Islet of Langerhans (tissue), 1 donor: ENCODE data around the gene TNK1.

Experiments
- FAIRE-seq: peaks from one replicate; lab custom pipeline; 2011; peaks lifted over from hg19 to GRCh38; lab: Jason Lieb, UNC

The TNK1 gene

GRCh38 chr17:7392696-7393612 lies 12.1 kb downstream of the TNK1 start:
- no peak for FAIRE-seq

GRCh38 chr17:7393613-7394451 lies 12.9 kb downstream of the TNK1 start:
- no peak for FAIRE-seq

GRCh38 chr17:7394452-7395191 lies 13.7 kb downstream of the TNK1 start, which contains the start of gene PLSCR3:
PLSCR3 (minus strand) TSS chr17:7394525; CDS start chr17:7394110, 415 bp downstream.
- FAIRE-seq = no peak

DNA sequence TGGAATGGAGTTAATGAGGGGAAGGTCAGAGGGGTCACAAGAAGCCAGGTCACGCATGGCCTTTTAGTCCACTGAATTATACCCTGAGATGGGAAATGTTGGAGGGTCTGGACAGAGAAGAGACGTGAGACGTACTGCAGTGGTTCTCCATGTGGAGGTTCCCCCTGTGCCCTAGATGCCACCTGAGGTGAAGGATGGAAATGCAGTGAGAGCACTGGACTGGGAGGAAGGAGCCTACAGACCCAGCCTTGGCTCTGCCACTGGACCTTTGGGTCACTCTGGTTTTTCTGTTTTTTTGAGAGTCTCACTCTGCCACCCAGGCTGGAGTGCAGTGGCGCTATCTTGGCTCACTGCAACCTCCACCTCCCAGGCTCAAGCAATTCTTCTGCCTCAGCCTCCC lies 15.3 kb downstream of the TNK1 start:
- FAIRE-seq = no peak

GRCh38 chr17:7398612-7399011 lies 17.7 kb downstream of the TNK1 start:
- no peak for FAIRE-seq

- no peak for FAIRE-seq
These were observed 22.3 kb downstream of the TNK1 start for GRCh38 chr17:7403043-7403726.

DNA sequence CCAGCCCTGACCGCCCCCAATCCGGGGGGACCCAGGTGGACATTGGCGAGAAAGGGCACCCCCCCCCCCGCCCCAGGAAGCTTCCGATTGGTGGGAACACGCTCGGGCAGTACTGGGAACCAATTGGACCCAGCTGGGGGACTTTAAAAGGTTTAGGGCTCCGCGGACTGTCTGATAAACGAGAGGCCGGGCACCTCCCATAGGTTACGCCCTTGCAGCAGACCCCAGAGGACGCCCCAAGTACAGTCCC lies 22.8 kb downstream of the TNK1 start:
- FAIRE-seq = no peak

- peak; percentile 99 for FAIRE-seq
These were observed 23.3 kb downstream of the TNK1 start, which contains the start of gene TMEM256 for GRCh38 chr17:7403977-7404736. TMEM256 (minus strand) TSS chr17:7404097; CDS start chr17:7404084, 13 bp downstream.

DNA sequence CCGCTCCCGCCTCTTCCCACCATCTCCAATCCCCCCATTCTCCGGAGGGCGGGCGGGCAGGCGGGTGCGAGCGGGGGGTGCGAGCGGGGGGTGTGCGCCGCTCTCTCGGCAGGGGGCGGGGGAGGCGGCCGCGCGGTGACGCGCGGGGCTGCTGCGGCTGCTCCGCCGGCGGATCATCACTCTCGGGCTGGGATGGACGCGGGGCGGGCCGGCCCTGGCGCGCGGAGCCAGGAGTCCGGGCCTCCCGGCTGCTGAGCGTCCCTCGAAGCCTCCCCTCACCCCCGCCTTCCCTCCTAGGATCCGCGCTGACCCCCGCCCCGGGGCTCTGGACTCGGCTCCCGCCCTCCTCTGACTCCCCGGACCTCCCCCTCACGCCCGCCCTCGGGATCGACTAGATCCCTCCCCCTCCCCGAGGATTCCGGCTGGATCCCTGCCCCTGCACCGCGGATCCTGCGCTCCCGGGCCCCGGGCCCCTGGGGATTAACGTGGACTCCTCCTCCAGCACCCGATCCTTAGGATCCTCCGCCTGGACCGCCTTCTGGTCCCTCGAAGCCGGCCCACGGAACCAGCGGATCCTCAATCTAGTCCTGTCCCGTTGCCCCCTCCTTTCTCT lies 24.0 kb downstream of the TNK1 start:
- FAIRE-seq = no peak

DNA sequence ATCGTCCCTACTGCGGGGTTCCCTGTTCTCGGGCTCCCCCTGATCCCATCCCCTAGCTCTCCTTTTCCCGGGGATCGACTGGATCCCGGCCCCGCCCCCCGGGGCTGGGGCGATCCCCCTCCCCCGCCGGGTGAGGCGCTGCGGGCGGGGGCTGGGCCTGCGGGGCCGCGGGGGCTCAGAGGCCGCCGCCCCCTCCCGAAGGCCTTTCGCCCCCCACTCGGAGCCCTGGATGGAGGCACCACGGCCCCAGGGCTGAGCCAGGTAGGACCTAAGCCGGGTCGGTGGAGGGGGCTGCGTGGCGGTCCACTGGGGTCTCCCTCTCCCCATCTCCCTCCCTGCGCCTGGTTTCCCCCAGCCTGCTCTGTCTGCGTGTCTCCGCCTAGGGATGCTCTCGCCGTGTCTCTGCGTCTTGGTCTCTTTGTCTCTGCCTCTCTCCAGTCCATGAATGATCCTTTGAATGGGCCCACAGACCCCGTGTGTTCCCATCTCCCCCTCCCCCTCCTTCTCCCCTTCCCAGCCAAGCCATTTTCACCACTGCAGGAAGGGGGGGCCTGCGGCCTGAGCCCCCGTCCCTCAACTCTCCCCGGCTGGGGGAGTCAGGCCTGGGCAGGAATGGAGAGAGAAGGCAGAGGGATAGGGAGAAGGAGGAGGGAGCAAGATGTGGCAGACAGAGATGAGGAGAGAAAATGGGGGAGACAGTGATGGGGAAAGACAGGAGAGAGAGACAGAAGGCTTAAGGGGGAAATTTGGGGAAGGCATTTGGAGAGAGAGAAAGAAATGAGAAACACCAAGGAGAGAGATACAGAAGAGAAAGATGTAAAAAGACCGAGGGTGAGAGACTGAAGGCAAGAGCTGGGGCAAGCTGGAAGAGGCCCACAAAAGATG lies 24.7 kb downstream of the TNK1 start:
- FAIRE-seq = no peak

GRCh38 chr17:7406235-7406825 lies 25.4 kb downstream of the TNK1 start:
- FAIRE-seq = no peak

DNA sequence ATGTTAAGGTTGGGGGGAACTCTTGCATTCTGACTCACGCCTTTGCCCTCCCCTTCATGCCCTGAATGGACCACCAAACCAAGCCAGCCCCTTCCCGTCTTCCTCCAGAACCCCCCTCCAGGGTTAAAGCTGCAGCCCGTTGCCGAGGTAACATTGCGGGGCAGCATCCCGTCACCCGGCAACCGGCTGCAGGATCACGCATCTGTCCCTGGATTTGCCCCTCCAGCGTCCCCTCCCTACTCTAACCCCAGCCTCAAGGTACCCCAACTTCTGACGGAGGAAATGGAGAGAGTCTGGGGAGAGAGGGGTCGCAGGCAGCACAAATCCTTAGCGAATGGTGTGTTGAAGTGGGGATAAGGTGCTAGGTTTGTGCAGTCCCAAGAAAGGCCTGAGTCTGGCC lies 26.2 kb downstream of the TNK1 start:
- FAIRE-seq = no peak

DNA sequence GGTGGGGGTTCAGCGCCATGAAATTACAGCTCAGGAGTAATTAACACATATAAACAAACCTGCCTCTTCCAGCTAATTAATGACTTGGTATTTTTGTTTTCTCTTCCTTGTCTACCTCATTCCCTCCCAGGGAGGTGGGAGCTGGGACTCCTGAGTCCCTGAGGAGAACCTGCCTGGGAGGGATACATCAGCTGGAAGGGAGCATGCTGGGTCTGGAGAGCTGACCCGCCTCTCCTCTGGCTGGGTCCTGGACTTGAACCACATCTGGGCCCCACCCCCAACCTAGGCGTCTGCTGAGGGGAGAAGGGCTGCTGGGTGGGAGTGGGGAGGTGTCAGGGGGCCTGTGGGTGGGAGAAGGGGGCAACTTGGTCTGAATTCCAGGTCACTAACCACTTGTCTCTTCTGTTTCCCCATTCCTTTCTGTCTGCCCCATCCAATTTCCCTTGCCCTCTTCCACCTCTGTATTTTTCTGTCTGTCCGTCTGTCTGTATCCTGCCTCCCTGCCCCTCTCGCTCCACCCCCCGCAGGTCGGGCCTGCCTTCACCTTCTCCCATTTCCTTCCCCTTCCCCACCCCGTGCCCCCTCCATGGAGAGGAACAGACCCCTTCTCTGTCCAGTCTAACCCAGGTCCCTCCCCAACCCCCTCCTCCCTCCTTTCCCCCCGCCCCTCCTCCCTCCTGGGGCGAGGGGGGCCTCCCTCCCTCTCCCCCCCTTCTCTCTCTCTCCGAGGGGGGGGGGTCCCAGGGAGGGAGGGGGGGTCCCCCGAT lies 26.8 kb downstream of the TNK1 start, which contains the start of gene NLGN2:
Gene NLGN2, plus strand, starts transcription at position 361 of the 767 bp plus-strand sequence. CDS start 411 bp downstream, outside the sequence.
- FAIRE-seq = no peak

DNA sequence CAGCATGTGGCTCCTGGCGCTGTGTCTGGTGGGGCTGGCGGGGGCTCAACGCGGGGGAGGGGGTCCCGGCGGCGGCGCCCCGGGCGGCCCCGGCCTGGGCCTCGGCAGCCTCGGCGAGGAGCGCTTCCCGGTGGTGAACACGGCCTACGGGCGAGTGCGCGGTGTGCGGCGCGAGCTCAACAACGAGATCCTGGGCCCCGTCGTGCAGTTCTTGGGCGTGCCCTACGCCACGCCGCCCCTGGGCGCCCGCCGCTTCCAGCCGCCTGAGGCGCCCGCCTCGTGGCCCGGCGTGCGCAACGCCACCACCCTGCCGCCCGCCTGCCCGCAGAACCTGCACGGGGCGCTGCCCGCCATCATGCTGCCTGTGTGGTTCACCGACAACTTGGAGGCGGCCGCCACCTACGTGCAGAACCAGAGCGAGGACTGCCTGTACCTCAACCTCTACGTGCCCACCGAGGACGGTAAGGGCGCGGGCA lies 27.4 kb downstream of the TNK1 start:
- no peak for FAIRE-seq

DNA sequence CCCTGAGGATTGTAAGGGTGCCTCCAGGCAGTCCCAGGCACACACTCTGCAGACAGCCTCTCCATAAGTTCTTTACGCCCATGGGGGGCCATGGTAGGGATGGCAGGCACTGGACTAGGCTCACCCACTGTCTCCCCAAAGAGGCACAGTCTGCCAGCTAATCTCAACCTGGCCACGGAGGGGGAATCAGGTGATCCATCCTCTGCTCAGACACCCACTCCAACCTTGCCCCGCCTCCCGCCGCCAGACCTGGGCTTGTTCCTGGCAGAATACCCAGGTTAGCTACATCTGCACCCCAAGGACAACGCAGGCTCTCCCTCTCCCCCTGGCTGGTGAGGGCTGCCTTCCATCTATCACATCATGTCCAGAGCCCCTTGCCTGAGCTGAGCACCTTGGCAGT lies 28.0 kb downstream of the TNK1 start:
- no peak for FAIRE-seq

GRCh38 chr17:7409716-7410115 lies 28.8 kb downstream of the TNK1 start:
- no peak for FAIRE-seq

GRCh38 chr17:7410634-7411426 lies 29.9 kb downstream of the TNK1 start:
- no peak for FAIRE-seq

DNA sequence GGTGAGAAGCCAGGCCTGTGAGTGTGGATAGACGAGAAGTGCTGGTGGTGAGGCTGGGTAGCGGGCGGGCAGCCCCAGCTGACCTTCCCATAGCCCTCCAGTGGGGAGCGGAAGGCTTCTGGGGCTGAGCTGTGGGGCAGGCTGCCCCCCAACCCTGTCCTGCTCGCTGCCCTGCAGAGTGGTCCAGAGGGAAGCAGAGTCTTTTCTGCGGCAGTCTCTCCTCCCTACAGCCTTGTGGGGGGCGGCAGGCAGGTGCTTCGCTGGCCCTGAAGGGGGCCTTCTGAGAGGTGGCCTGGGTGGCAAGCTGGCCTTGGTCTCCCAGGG lies 30.5 kb downstream of the TNK1 start:
- FAIRE-seq = no peak
